IMR-90 (cell line): ENCODE results near the gene MTF2. TPM values are rescaled to one million over a fixed set of nuclear protein-coding genes. Genes with fewer than 3 reads are reported as not detected.

Source experiments
- ATAC-seq: fragments of 200-7000 bp; cut with Tn5 transposase; 2 replicates; pipeline ENCODE4 v1.9.1; 2020; ENCODE audit warnings: low read depth, mild to moderate bottlenecking, moderate library complexity
- BruUV-seq: library from RNA; stranded (reverse); fragments of 400-500 nt; replicated peaks from 2 replicates; lab custom pipeline; 2021; lab: Mats Ljungman, UMichigan
- CTCF ChIA-PET: fragments of 300-600 bp; formaldehyde crosslinking; extraction: SDS; loops from one replicate; lab custom pipeline; 2021; ENCODE audit warnings: antibody characterized with exemption; lab: Yijun Ruan, JAX
- POLR2A ChIA-PET: fragments of 300-600 bp; sonication (Branson Sonifier 250); formaldehyde crosslinking; loops from one replicate; lab custom pipeline; 2022; ENCODE audit warnings: antibody characterized with exemption; ENCODE audit not compliant: unreplicated experiment; lab: Charles Lee
- DNase-seq: peaks from one replicate; pipeline ENCODE4 v3.0.0; 2013
- H2AFZ ChIP-seq: replicated peaks from 2 replicates; pipeline ENCODE3; 2013; ENCODE audit warnings: low read length, mild to moderate bottlenecking; ENCODE audit not compliant: poor library complexity
- H2AK5ac ChIP-seq: 2 replicates; pipeline ENCODE4 v1.6.1; 2013; ENCODE audit warnings: low read depth, low read length, inconsistent platforms
- H2AK9ac ChIP-seq: replicated peaks from 2 replicates; pipeline ENCODE3; 2013; ENCODE audit warnings: mild to moderate bottlenecking, low read depth, low read length, moderate library complexity; ENCODE audit not compliant: poor library complexity
- H2BK120ac ChIP-seq: 2 replicates; pipeline ENCODE4 v1.6.1; 2013; ENCODE audit warnings: low read depth, low read length, inconsistent platforms
- H2BK15ac ChIP-seq: 3 replicates; pipeline ENCODE4 v1.6.1; 2013; ENCODE audit warnings: low read depth, low read length, inconsistent platforms
- H2BK20ac ChIP-seq: 2 replicates; pipeline ENCODE4 v1.6.1; 2013; ENCODE audit warnings: low read depth, mild to moderate bottlenecking, inconsistent platforms, low read length, moderate library complexity
- H2BK5ac ChIP-seq: 2 replicates; pipeline ENCODE4 v1.6.1; 2013; ENCODE audit warnings: mild to moderate bottlenecking, low read depth, low read length, inconsistent platforms; ENCODE audit not compliant: poor library complexity, severe bottlenecking
- H3K14ac ChIP-seq: replicated peaks from 2 replicates; pipeline ENCODE4 v1.6.1; 2013; ENCODE audit warnings: low read depth, low read length, inconsistent platforms
- H3K18ac ChIP-seq: 2 replicates; pipeline ENCODE4 v1.6.1; 2013; ENCODE audit warnings: low read depth, low read length, control low read depth
- H3K23ac ChIP-seq: 2 replicates; pipeline ENCODE4 v1.6.1; 2013; ENCODE audit warnings: low read depth, low read length, inconsistent platforms
- H3K27ac ChIP-seq: 2 replicates; pipeline ENCODE4 v1.5.1; 2013; ENCODE audit warnings: mild to moderate bottlenecking, control low read depth, low read length; ENCODE audit not compliant: insufficient read depth
- H3K27me3 ChIP-seq: 2 replicates; pipeline ENCODE4 v1.6.1; 2013; ENCODE audit warnings: low read length; ENCODE audit not compliant: control insufficient read depth, insufficient read depth
- H3K36me3 ChIP-seq: 2 replicates; pipeline ENCODE4 v1.6.1; 2013; ENCODE audit warnings: low read length, mixed read lengths; ENCODE audit not compliant: control insufficient read depth, insufficient read depth
- H3K4ac ChIP-seq: 2 replicates; pipeline ENCODE4 v1.6.1; 2013; ENCODE audit warnings: low read depth, low read length, inconsistent platforms
- H3K4me1 ChIP-seq: 2 replicates; pipeline ENCODE4 v1.6.1; 2013; ENCODE audit warnings: low read length, mixed read lengths; ENCODE audit not compliant: control insufficient read depth, insufficient read depth
- H3K4me2 ChIP-seq: 2 replicates; pipeline ENCODE4 v1.6.1; 2013; ENCODE audit warnings: low read depth, mild to moderate bottlenecking, control low read depth, low read length, moderate library complexity
- H3K4me3 ChIP-seq: 2 replicates; pipeline ENCODE4 v1.5.1; 2013; ENCODE audit warnings: low read depth, mild to moderate bottlenecking, control low read depth, low read length, moderate library complexity; ENCODE audit not compliant: insufficient read depth
- H3K56ac ChIP-seq: 2 replicates; pipeline ENCODE4 v1.6.1; 2013; ENCODE audit warnings: low read length, inconsistent platforms; ENCODE audit not compliant: insufficient read depth; ENCODE audit errors: extremely low read depth
- H3K79me1 ChIP-seq, 2 experiments: 2 replicates each; pipeline ENCODE4 v1.6.1; 2013; ENCODE audit warnings: low read length in 2 of 2, inconsistent platforms in 1 of 2, low read depth in 1 of 2
- H3K9ac ChIP-seq: 2 replicates; pipeline ENCODE4 v1.6.1; 2013; ENCODE audit warnings: low read depth, low read length, control low read depth
- H3K9me1 ChIP-seq: 2 replicates; pipeline ENCODE4 v1.6.1; 2013; ENCODE audit warnings: low read length, inconsistent platforms; ENCODE audit not compliant: insufficient read depth
- H3K9me3 ChIP-seq: 2 replicates; pipeline ENCODE4 v1.6.1; 2013; ENCODE audit warnings: low read length; ENCODE audit not compliant: control insufficient read depth, insufficient read depth
- H4K20me1 ChIP-seq: 2 replicates; pipeline ENCODE4 v1.6.1; 2013; ENCODE audit warnings: low read length, inconsistent platforms; ENCODE audit not compliant: insufficient read depth
- H4K5ac ChIP-seq: 2 replicates; pipeline ENCODE4 v1.6.1; 2013; ENCODE audit warnings: mild to moderate bottlenecking, low read depth, low read length, control low read depth
- H4K8ac ChIP-seq, 2 experiments: 2 replicates each; pipeline ENCODE4 v1.6.1; 2013; ENCODE audit warnings: low read depth in 2 of 2, low read length in 2 of 2, control low read depth in 1 of 2, inconsistent platforms in 1 of 2
- H4K91ac ChIP-seq: 2 replicates; pipeline ENCODE4 v1.6.1; 2013; ENCODE audit warnings: low read depth, low read length, inconsistent platforms; ENCODE audit not compliant: insufficient read depth
- BHLHE40 ChIP-seq: fragments of 150-350 bp; IDR thresholded peaks from 2 replicates; pipeline ENCODE4 v1.6.1; 2016; ENCODE audit warnings: mild to moderate bottlenecking, low read depth, low read length
- MXI1 ChIP-seq: IDR thresholded peaks from 2 replicates; pipeline ENCODE4 v1.6.1; 2012; ENCODE audit warnings: low read depth, mild to moderate bottlenecking, low read length, moderate library complexity, borderline replicate concordance
- RAD21 ChIP-seq: IDR thresholded peaks from 2 replicates; pipeline ENCODE4 v1.6.1; 2012; ENCODE audit warnings: low read length, improper control_type of control experiment
- RCOR1 ChIP-seq: IDR thresholded peaks from 2 replicates; pipeline ENCODE4 v1.6.1; 2012; ENCODE audit warnings: mild to moderate bottlenecking, low read length, improper control_type of control experiment; ENCODE audit not compliant: insufficient replicate concordance
- WGBS, 2 experiments: methylation state at CpG; one replicate each; pipeline versions ENCODE4 v1.1.5 to v1.1.7; 2013; ENCODE audit warnings: missing lambda C conversion rate in 2 of 2; ENCODE audit not compliant: insufficient read length in 1 of 2; ENCODE audit errors: extremely low coverage in 2 of 2; 5-methylcytosine and 5-hydroxymethylcytosine counted together
- dilution Hi-C: fragments of 300-500 bp; cut with HindIII; formaldehyde crosslinking; loops from one replicate; pipeline ENCODE4 v1.14.3; 2018; ENCODE audit warnings: low sequenced_read_pairs; ENCODE audit not compliant: unreplicated experiment
- in situ Hi-C: fragments of 300-500 bp; cut with MboI; formaldehyde crosslinking; loops from 3 replicates; pipeline ENCODE4 v1.14.3; 2019; ENCODE audit warnings: low sequenced_read_pairs, inconsistent platforms, mixed read lengths
- intact Hi-C: fragments of 100-400 bp; cut with micrococcal nuclease; formaldehyde crosslinking; loops from 2 replicates; pipeline ENCODE4 v1.10.0; 2022
- polyA plus RNA-seq, 3 experiments: library from polyadenylated mRNA; depleted of rRNA; stranded (reverse); fragments of >200 nt; gene quantifications; 2 replicates each; pipeline ENCODE4 v1.2.3, GENCODE V29; 2012; ENCODE audit warnings: low replicate concordance in 1 of 3
- total RNA-seq: library from RNA; depleted of rRNA; stranded (reverse); fragments of >200 nt; gene quantifications from 2 replicates; pipeline ENCODE4 v1.2.3, GENCODE V29; 2012
- TF ChIP-seq, protein P1 (sequence below): conservative IDR thresholded peaks from 2 replicates; pipeline ENCODE4 v1.5.1; 2012; ENCODE audit warnings: mild to moderate bottlenecking, low read depth, low read length, improper control_type of control experiment

The MTF2 gene
- total and polyA plus RNA-seq, 2 of the 4 experiments (the other 2 are of a cell fraction), result 10.6 to 39.8 TPM

DNA sequence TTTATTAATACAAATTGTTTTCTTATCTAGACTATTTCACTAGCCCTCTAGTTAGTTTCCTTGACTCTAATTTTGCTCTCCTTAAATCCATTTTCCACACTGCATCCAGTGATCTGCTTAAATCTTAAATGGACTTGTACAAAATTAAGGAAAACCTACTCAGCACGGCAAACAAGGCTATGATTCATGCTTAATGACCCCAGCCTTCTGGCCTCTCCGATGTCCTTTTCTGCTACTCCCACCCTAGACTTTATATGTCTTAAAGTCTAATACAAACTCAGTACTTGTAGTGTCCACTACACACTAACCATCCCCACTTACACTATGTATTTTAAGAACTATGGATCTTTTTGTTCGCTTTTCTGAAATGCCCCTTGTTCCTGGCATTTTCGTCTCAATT lies 98.9 kb downstream of the MTF2 start:
- Histone ChIP-seq H2BK20ac (no peak overlapping the region), H2BK5ac (no peak overlapping the region), H3K9me1 (no peaks in the 10 kb centered on the region), H3K4me2 (peak overlapping the region; percentile 98), H2BK15ac (no peak overlapping the region), H3K79me1 (peaks cover 6 to 41% of the 10 kb centered on the region in 2 experiments), H3K4ac (no peak overlapping the region), H4K91ac (no peak overlapping the region), H3K56ac (no peak overlapping the region), H2AFZ (no peak overlapping the region), H3K4me3 (peak overlapping the region; percentile 53), H3K27ac (no peak overlapping the region), H2AK9ac (no peak overlapping the region), H3K14ac (peak overlapping the region; percentile 5; the same call in 1 of the 2 replicates), H3K9me3 (no peaks in the 10 kb centered on the region), H4K5ac (no peak overlapping the region), H2AK5ac (no peak overlapping the region), H3K23ac (no peak overlapping the region; the same call in 1 of the 2 replicates), H3K18ac (no peak overlapping the region), H3K36me3 (peaks cover 5% of the 10 kb centered on the region), H4K20me1 (peaks cover 29% of the 10 kb centered on the region), H3K4me1 (peaks cover under 1% of the 10 kb centered on the region; the same call in 1 of the 2 replicates), H4K8ac (no peak overlapping the region), H2BK120ac (no peak overlapping the region), H3K27me3 (no peaks in the 10 kb centered on the region), H3K9ac (peak overlapping the region; percentile 77; the same call in 1 of the 2 replicates)
- ChIA-PET POLR2A (interaction anchor here (0.6 to 1.0 kb wide), 2 partner anchors 25 to 98 kb away, joined by 4 to 7 read pairs; no protein-coding TSS in a partner anchor), CTCF (no interaction called here)
- intact Hi-C loops (loop anchor here (2.0 to 5.0 kb wide), 3 partner anchors 46 to 99 kb away; partner anchors contain the start of gene MTF2), dilution Hi-C loops (no loop called here), in situ Hi-C loops (no loop called here)
- ATAC-seq (no peak), DNase-seq (peak; percentile 44)
- TF ChIP-seq RCOR1, result no peak
- no peak for TF ChIP-seq BHLHE40
- no peak for TF ChIP-seq RAD21
- no peak for TF ChIP-seq MXI1
- TF ChIP-seq, protein P1, sequence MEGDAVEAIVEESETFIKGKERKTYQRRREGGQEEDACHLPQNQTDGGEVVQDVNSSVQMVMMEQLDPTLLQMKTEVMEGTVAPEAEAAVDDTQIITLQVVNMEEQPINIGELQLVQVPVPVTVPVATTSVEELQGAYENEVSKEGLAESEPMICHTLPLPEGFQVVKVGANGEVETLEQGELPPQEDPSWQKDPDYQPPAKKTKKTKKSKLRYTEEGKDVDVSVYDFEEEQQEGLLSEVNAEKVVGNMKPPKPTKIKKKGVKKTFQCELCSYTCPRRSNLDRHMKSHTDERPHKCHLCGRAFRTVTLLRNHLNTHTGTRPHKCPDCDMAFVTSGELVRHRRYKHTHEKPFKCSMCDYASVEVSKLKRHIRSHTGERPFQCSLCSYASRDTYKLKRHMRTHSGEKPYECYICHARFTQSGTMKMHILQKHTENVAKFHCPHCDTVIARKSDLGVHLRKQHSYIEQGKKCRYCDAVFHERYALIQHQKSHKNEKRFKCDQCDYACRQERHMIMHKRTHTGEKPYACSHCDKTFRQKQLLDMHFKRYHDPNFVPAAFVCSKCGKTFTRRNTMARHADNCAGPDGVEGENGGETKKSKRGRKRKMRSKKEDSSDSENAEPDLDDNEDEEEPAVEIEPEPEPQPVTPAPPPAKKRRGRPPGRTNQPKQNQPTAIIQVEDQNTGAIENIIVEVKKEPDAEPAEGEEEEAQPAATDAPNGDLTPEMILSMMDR, result no peak
- no TSS peak for BruUV-seq
- 20% methylated on average over 1 of the region's 4 CpGs; no CpG with 5 or more reads in 1 of the 2 experiments for WGBS, 2 experiments
